Liver (tissue), 9 donors: ENCODE data around the gene PDE3B. TPM values are rescaled to one million over a fixed set of nuclear protein-coding genes. Genes with fewer than 3 reads are reported as not detected.
"Not testable (repeated sequence)": the region's sequence is repeated elsewhere in the genome, so short reads cannot be mapped to it uniquely, and the experiment has no call there.

Experiments
- DNase-seq: peaks from one replicate; pipeline ENCODE4 v3.0.0-alpha.2; 2017; ENCODE audit warnings: low spot score
- H3K27ac ChIP-seq, 2 donors: one replicate each; pipeline ENCODE4 v1.7.0; 2013; ENCODE audit warnings: inconsistent platforms in 2 of 2, low read length in 2 of 2, control low read depth in 1 of 2, low read depth in 1 of 2, mild to moderate bottlenecking in 1 of 2
- H3K27me3 ChIP-seq, 4 donors: one replicate each; pipeline versions ENCODE4 v1.6.1 to v1.7.0; 2013; ENCODE audit warnings: low read length in 3 of 4, inconsistent platforms in 1 of 4, mild to moderate bottlenecking in 1 of 4, moderate library complexity in 1 of 4; ENCODE audit not compliant: control insufficient read depth in 4 of 4, insufficient read depth in 4 of 4
- H3K36me3 ChIP-seq, 4 donors: one replicate each; pipeline versions ENCODE4 v1.6.1 to v1.7.0; 2013; ENCODE audit warnings: low read length in 3 of 4, mild to moderate bottlenecking in 3 of 4, low read depth in 1 of 4, moderate library complexity in 1 of 4; ENCODE audit not compliant: control insufficient read depth in 4 of 4, insufficient read depth in 3 of 4
- H3K4me1 ChIP-seq, 4 donors: one replicate each; pipeline versions ENCODE4 v1.6.1 to v1.7.0; 2013; ENCODE audit warnings: low read length in 3 of 4, mild to moderate bottlenecking in 3 of 4, moderate library complexity in 1 of 4; ENCODE audit not compliant: control insufficient read depth in 4 of 4, insufficient read depth in 4 of 4
- H3K4me3 ChIP-seq, 3 donors: one replicate each; pipeline versions ENCODE4 v1.6.1 to v1.7.0; 2013; ENCODE audit warnings: low read length in 3 of 3, control low read depth in 1 of 3, low read depth in 1 of 3, mild to moderate bottlenecking in 1 of 3
- H3K9ac ChIP-seq, 2 donors: one replicate each; pipeline ENCODE4 v1.7.0; 2013; ENCODE audit warnings: low read length in 2 of 2, mild to moderate bottlenecking in 2 of 2, moderate library complexity in 2 of 2, control low read depth in 1 of 2, low read depth in 1 of 2
- H3K9me3 ChIP-seq, 4 donors: one replicate each; pipeline versions ENCODE4 v1.6.1 to v1.7.0; 2013; ENCODE audit warnings: low read length in 3 of 4; ENCODE audit not compliant: control insufficient read depth in 4 of 4
- EGR1 ChIP-seq, 2 donors: IDR thresholded peaks; 2 replicates each; pipeline ENCODE4 v1.6.1; 2016 to 2018; ENCODE audit warnings: antibody characterized with exemption in 2 of 2, low read depth in 2 of 2
- FOXA1 ChIP-seq: IDR thresholded peaks from 2 replicates; pipeline ENCODE4 v1.6.1; 2016; ENCODE audit warnings: antibody characterized with exemption
- FOXA2 ChIP-seq: IDR thresholded peaks from 2 replicates; pipeline ENCODE4 v1.6.1; 2016; ENCODE audit warnings: antibody characterized with exemption
- HNF4G ChIP-seq: IDR thresholded peaks from 2 replicates; pipeline ENCODE4 v1.6.1; 2016; ENCODE audit warnings: antibody characterized with exemption
- SP1 ChIP-seq: IDR thresholded peaks from 2 replicates; pipeline ENCODE4 v1.6.1; 2018; ENCODE audit warnings: antibody characterized with exemption, mild to moderate bottlenecking
- TAF1 ChIP-seq: conservative IDR thresholded peaks from 2 replicates; pipeline ENCODE4 v1.6.1; 2016; ENCODE audit warnings: antibody characterized with exemption, mild to moderate bottlenecking
- YY1 ChIP-seq: IDR thresholded peaks from 2 replicates; pipeline ENCODE4 v1.6.1; 2016; ENCODE audit warnings: antibody characterized with exemption, mild to moderate bottlenecking
- WGBS: extraction: QIAGEN DNeasy Blood & Tissue Kit; methylation state at CpG from one replicate; pipeline ENCODE4 v1.1.7; 2013; 5-methylcytosine and 5-hydroxymethylcytosine counted together
- polyA plus RNA-seq, 2 donors: library from polyadenylated mRNA; stranded (reverse) in 1 of 2; unstranded in 1 of 2; fragments of 200-250 nt in 1 of 2; fragments of >200 nt in 1 of 2; fragmentation: Nextera tagmentation in 1 of 2; extraction: Ambion mirVana in 1 of 2; gene quantifications; one replicate each; pipeline versions ENCODE4 v1.2.1 to v1.2.3, GENCODE V29; 2013 to 2015
- total RNA-seq, 2 donors: library from RNA; depleted of rRNA; stranded (reverse); fragments of >200 nt; gene quantifications; one replicate each; pipeline ENCODE4 v1.2.3, GENCODE V29; 2014
- TF ChIP-seq, protein P1 (sequence below): IDR thresholded peaks from 2 replicates; pipeline ENCODE4 v1.6.1; 2016; ENCODE audit warnings: antibody characterized with exemption
- TF ChIP-seq, protein P2 (sequence below): fragments of 150-350 bp; IDR thresholded peaks from 2 replicates; pipeline ENCODE4 v1.5.1; 2017; ENCODE audit warnings: improper control_type of control experiment, low read depth, low read length; ENCODE audit not compliant: missing input control
- donor health status: healthy.
- donor health status: healthy.
- donor health status: healthy.
- donor health status: healthy.
- donor health status: healthy.

Gene PDE3B
- total and polyA plus RNA-seq, 4 donors = 11.3 to 43.1 (median 21.7) TPM

DNA sequence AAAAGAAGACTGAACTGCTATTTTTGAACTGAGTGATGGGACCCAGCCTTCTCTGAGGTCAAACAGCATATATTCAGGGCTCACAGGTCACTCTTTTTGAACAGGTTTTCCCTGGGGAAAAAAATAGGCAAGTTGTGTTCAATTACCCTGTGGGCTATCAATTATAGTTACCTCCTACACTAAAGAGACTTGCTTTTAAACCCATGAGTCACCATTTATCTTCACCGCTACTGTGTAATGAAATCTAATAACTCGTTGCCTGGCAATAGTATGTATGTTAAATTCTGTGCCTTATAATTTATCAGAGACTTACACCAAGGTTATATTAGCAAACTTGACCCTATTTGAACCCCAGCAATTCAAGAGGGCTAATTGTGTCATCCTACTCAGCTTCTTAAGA, 149.9 kb downstream of the PDE3B start:
- no peak overlapping the region for H3K4me3 ChIP-seq
- no peaks in the 10 kb centered on the region for H3K9me3 ChIP-seq
- no peaks in the 10 kb centered on the region for H3K36me3 ChIP-seq
- no peak overlapping the region for H3K9ac ChIP-seq
- DNase-seq = no peak
- no peak overlapping the region for H3K27ac ChIP-seq
- H3K27me3 ChIP-seq = no peaks in the 10 kb centered on the region
- WGBS = 91% methylated on average over 2 of the region's 2 CpGs
- TF ChIP-seq FOXA2 (no peak), TAF1 (no peak), YY1 (no peak), FOXA1 (no peak), HNF4G (no peak)
- no peaks in the 10 kb centered on the region for H3K4me1 ChIP-seq

DNA sequence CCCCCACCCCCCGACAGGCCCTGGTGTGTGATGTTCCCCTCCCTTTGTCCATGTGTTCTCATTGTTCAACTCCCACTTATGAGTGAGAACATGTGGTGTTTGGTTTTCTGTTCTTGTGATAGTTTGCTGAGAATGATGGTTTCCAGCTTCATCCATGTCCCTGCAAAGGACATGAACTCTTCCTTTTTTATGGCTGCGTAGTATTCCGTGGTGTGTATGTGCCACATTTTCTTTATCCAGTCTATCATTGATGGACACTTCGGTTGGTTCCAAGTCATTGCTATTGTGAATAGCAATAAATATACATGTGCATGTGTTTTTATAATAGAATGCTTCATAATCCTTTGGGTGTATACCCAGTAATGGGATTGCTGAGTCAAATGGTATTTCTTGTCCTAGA, 152.4 kb downstream of the PDE3B start:
- H3K9ac ChIP-seq = not testable (repeated sequence)
- WGBS = 95% methylated on average over 4 of the region's 4 CpGs

DNA sequence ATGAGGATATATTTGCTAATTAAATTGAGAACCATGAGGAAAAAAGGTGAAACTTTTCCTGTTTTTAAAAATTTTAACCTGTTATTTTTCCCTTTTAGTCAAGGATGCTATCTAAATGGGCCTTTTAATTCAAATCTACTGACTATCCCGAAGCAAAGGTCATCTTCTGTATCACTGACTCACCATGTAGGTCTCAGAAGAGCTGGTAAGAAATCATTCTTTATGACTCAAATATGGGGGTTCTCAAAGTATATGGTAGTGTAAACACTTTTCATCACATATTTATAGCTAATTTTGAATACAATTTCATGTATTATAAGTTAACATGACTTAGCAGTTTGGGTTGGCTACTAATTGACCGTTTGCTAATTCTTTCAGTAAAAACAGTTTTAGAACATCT, 160.2 kb downstream of the PDE3B start:
- H3K27ac ChIP-seq = no peak overlapping the region
- TF ChIP-seq EGR1 (IDR thresholded peaks at IDR 0.05; ENCODE audit: low read depth in 2 of 2) = no peak
- H3K27me3 ChIP-seq = no peaks in the 10 kb centered on the region
- no peak for DNase-seq
- no peak overlapping the region for H3K9ac ChIP-seq
- peaks cover 0 to 17% (median 2%) of the 10 kb centered on the region in 4 donors for H3K36me3 ChIP-seq
- H3K4me3 ChIP-seq = no peak overlapping the region
- no peaks in the 10 kb centered on the region for H3K4me1 ChIP-seq
- WGBS = 96% methylated on average over 2 of the region's 2 CpGs
- H3K9me3 ChIP-seq = no peaks in the 10 kb centered on the region

More for the DNA sequence above, 152.4 kb downstream of the PDE3B start:
- H3K4me1 ChIP-seq, H3K27ac ChIP-seq, H3K36me3 ChIP-seq, DNase-seq, H3K9me3 ChIP-seq, H3K4me3 ChIP-seq, H3K27me3 ChIP-seq: not testable (repeated sequence)

DNA sequence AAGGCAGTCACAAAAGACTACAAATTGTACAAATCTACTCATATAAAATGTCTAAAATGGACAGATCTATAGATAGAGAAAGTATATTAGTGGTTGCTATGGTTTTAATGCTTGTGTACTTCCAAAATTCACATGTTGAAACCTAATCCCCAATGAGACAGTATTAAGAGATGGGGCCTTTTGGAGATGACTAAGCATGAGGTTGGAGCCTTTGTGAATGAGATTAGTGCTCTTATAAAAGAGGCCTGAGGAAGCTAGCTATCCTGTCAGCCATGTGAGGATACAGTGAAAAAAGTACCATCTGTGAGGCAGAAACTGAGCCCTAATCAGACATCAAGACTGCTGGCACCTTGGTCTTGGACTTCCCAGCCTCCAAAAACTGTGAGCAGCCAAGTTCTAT, 165.9 kb downstream of the PDE3B start:
- DNase-seq = no peak
- Histone ChIP-seq H3K36me3 (peaks cover 0 to 18% (median 5%) of the 10 kb centered on the region in 4 donors), H3K27ac (no peak overlapping the region), H3K4me1 (no peaks in the 10 kb centered on the region), H3K4me3 (no peak overlapping the region), H3K9ac (no peak overlapping the region), H3K9me3 (no peaks in the 10 kb centered on the region), H3K27me3 (no peaks in the 10 kb centered on the region)
- TF ChIP-seq, protein P1, sequence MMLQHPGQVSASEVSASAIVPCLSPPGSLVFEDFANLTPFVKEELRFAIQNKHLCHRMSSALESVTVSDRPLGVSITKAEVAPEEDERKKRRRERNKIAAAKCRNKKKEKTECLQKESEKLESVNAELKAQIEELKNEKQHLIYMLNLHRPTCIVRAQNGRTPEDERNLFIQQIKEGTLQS = no peak
- TF ChIP-seq FOXA2 = no peak
- no peak for TF ChIP-seq HNF4G
- no peak for TF ChIP-seq SP1
- TF ChIP-seq, protein P2, sequence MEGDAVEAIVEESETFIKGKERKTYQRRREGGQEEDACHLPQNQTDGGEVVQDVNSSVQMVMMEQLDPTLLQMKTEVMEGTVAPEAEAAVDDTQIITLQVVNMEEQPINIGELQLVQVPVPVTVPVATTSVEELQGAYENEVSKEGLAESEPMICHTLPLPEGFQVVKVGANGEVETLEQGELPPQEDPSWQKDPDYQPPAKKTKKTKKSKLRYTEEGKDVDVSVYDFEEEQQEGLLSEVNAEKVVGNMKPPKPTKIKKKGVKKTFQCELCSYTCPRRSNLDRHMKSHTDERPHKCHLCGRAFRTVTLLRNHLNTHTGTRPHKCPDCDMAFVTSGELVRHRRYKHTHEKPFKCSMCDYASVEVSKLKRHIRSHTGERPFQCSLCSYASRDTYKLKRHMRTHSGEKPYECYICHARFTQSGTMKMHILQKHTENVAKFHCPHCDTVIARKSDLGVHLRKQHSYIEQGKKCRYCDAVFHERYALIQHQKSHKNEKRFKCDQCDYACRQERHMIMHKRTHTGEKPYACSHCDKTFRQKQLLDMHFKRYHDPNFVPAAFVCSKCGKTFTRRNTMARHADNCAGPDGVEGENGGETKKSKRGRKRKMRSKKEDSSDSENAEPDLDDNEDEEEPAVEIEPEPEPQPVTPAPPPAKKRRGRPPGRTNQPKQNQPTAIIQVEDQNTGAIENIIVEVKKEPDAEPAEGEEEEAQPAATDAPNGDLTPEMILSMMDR = no peak
